ENCODE data around the gene RACK1.
"Not testable (repeated sequence)": the region's sequence is repeated elsewhere in the genome, so short reads cannot be mapped to it uniquely, and the experiment has no call there.

- TF ChIP-seq SUZ12 (IDR thresholded peaks at IDR 0.05); SP1 (IDR thresholded peaks at IDR 0.05); LEF1 (IDR thresholded peaks at IDR 0.05; ENCODE audit: borderline replicate concordance); FOXA1 (IDR thresholded peaks at IDR 0.05): not testable (repeated sequence)
Observed at GRCh38 chr5:181287331-181287730, 43.6 kb upstream of the RACK1 start.
